ENCODE data around the gene BLTP3B.

Gene BLTP3B

GRCh38 chr12:100159391-100160104, 16.9 kb upstream of the BLTP3B start:
- DNase-seq: no peak

GRCh38 chr12:100158535-100158934, 15.9 kb upstream of the BLTP3B start:
- DNase-seq: no peak

GRCh38 chr12:100157427-100157821, 14.8 kb upstream of the BLTP3B start:
- no peak for DNase-seq

- DNase-seq: no peak
Measured at GRCh38 chr12:100156731-100157426, 14.2 kb upstream of the BLTP3B start.

- no peak for DNase-seq
Measured at GRCh38 chr12:100154474-100155247, 12.0 kb upstream of the BLTP3B start.

- no peak for DNase-seq
Measured at GRCh38 chr12:100153131-100153530, 10.5 kb upstream of the BLTP3B start.

- no peak for DNase-seq
Measured at GRCh38 chr12:100151769-100152168, 9.1 kb upstream of the BLTP3B start.

- no peak for DNase-seq
Measured at GRCh38 chr12:100146252-100146651, 3.6 kb upstream of the BLTP3B start.

- no peak for DNase-seq
Measured at GRCh38 chr12:100145643-100146042, 3.0 kb upstream of the BLTP3B start.

- DNase-seq: no peak
Measured at GRCh38 chr12:100141998-100142850, 450 bp downstream of the BLTP3B start.

GRCh38 chr12:100141666-100141997, 1.0 kb downstream of the BLTP3B start:
- no peak for DNase-seq

- no peak for DNase-seq
Measured at GRCh38 chr12:100138803-100139098, 3.9 kb downstream of the BLTP3B start.

GRCh38 chr12:100138048-100138802, 4.4 kb downstream of the BLTP3B start:
- no peak for DNase-seq

- DNase-seq: no peak
Measured at GRCh38 chr12:100133200-100133599, 9.5 kb downstream of the BLTP3B start.

- DNase-seq: peak; percentile 1
Measured at GRCh38 chr12:100128512-100128908, 14.2 kb downstream of the BLTP3B start.

- no peak for DNase-seq
Measured at GRCh38 chr12:100127766-100128511, 14.7 kb downstream of the BLTP3B start.

GRCh38 chr12:100123316-100124095, 19.2 kb downstream of the BLTP3B start:
- no peak for DNase-seq

GRCh38 chr12:100120355-100120754, 22.3 kb downstream of the BLTP3B start:
- no peak for DNase-seq

GRCh38 chr12:100115291-100115690, 27.4 kb downstream of the BLTP3B start:
- DNase-seq: no peak

- no peak for DNase-seq
Measured at GRCh38 chr12:100114574-100114973, 28.1 kb downstream of the BLTP3B start.

GRCh38 chr12:100110276-100110675, 32.4 kb downstream of the BLTP3B start:
- no peak for DNase-seq

All from NCI-H524 treated with DMSO at 0.1 percent for 48 hours (cell line).